ENCODE results near the gene TGIF1. TPM values are rescaled to one million over a fixed set of nuclear protein-coding genes. Genes with fewer than 3 reads are reported as not detected.

The TGIF1 gene
- total and polyA plus RNA-seq, 10 of the 15 experiments (the other 5 are each of a cell fraction or from before 2014, with no cell fraction given), result 1.8 to 8.5 (median 6.4) TPM

GRCh38 chr18:3471141-3471648 lies 21.2 kb downstream of the TGIF1 start:
- no peaks in the 10 kb centered on the region for H3K79me2 ChIP-seq (ENCODE audit: control insufficient read depth, insufficient read depth, low read length)
- SMC1A ChIA-PET (ENCODE audit: uncharacterized antibody, unreplicated experiment), result interaction anchor here (1.2 to 2.1 kb wide), 3 partner anchors 10 to 16 kb away, joined by 4 to 10 read pairs (median 5); no protein-coding TSS in a partner anchor
- no peak for FAIRE-seq
- H3K4me3 ChIP-seq, result no peak overlapping the region
- no TSS peak for BruUV-seq (replicated peaks)
- no peak for ATAC-seq
- no peaks in the 10 kb centered on the region for H3K4me1 ChIP-seq (ENCODE audit: control insufficient read depth, insufficient read depth, low read length)
- in situ Hi-C loops (cut with MboI), result no loop called here
- no peak overlapping the region for H3K4me2 ChIP-seq (ENCODE audit: control insufficient read depth, insufficient read depth)
- no peak overlapping the region for H3K27ac ChIP-seq (ENCODE audit: control insufficient read depth, insufficient read depth)
- no peaks in the 10 kb centered on the region; the same call in 2 of the 3 replicates for H3K9me3 ChIP-seq (replicated peaks; ENCODE audit: control insufficient read depth, insufficient read depth, low read length)
- H2AFZ ChIP-seq (ENCODE audit: control insufficient read depth, low read depth, low read length), result no peak overlapping the region
- CTCF ChIA-PET, result interaction anchor here (1.1 to 1.6 kb wide), 2 partner anchors 17 to 123 kb away, joined by 3 to 7 read pairs; no protein-coding TSS in a partner anchor
- no peaks in the 10 kb centered on the region for H3K36me3 ChIP-seq (ENCODE audit: control insufficient read depth in 2 of 2, insufficient read depth in 2 of 2, low read length in 1 of 2)
- H3K9ac ChIP-seq (ENCODE audit: control insufficient read depth, insufficient read depth, low read length), result no peak overlapping the region
- POLR2A ChIA-PET, result no interaction called here
- RAD21 ChIA-PET (ENCODE audit: unreplicated experiment), result interaction anchor here (1.1 kb wide), 2 partner anchors 12 to 114 kb away, joined by 3 to 4 read pairs; no protein-coding TSS in a partner anchor
- 56% methylated on average over 3 of the region's 3 CpGs for WGBS (ENCODE audit: insufficient coverage, insufficient replicate concordance, low lambda C conversion rate, missing lambda C conversion rate)
- H3K27me3 ChIP-seq (replicated peaks in 1 of 2; ENCODE audit: control insufficient read depth in 2 of 2, insufficient read depth in 2 of 2, low read length in 1 of 2), result no peaks in the 10 kb centered on the region
- H4K20me1 ChIP-seq (ENCODE audit: control insufficient read depth, insufficient read depth), result no peaks in the 10 kb centered on the region
- intact Hi-C loops (cut with micrococcal nuclease; ENCODE audit: unreplicated experiment), result no loop called here
- DNase-seq (ENCODE audit: low read depth, low spot score), result no peak
- TF ChIP-seq, protein P1, sequence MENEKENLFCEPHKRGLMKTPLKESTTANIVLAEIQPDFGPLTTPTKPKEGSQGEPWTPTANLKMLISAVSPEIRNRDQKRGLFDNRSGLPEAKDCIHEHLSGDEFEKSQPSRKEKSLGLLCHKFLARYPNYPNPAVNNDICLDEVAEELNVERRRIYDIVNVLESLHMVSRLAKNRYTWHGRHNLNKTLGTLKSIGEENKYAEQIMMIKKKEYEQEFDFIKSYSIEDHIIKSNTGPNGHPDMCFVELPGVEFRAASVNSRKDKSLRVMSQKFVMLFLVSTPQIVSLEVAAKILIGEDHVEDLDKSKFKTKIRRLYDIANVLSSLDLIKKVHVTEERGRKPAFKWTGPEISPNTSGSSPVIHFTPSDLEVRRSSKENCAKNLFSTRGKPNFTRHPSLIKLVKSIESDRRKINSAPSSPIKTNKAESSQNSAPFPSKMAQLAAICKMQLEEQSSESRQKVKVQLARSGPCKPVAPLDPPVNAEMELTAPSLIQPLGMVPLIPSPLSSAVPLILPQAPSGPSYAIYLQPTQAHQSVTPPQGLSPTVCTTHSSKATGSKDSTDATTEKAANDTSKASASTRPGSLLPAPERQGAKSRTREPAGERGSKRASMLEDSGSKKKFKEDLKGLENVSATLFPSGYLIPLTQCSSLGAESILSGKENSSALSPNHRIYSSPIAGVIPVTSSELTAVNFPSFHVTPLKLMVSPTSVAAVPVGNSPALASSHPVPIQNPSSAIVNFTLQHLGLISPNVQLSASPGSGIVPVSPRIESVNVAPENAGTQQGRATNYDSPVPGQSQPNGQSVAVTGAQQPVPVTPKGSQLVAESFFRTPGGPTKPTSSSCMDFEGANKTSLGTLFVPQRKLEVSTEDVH (IDR thresholded peaks at IDR 0.05; ENCODE audit: low read depth, partially characterized antibody), result no peak
- no peak for TF ChIP-seq ZNF24 (IDR thresholded peaks at IDR 0.05)
- TF ChIP-seq ZBTB11 (CRISPR knock-in tag; IDR thresholded peaks at IDR 0.05), result no peak
- no peak for TF ChIP-seq SREBF1 (IDR thresholded peaks at IDR 0.05; ENCODE audit: low read length)
- no peak for TF ChIP-seq KLF5 (IDR thresholded peaks at IDR 0.05; ENCODE audit: partially characterized antibody)
- no peak for TF ChIP-seq DPF2 (IDR thresholded peaks at IDR 0.05)
- no peak for TF ChIP-seq ZSCAN29 (IDR thresholded peaks at IDR 0.05)
- TF ChIP-seq SUPT20H (IDR thresholded peaks at IDR 0.05; ENCODE audit: borderline replicate concordance, control insufficient read depth, low read depth, low read length), result no peak
- TF ChIP-seq, protein P2, sequence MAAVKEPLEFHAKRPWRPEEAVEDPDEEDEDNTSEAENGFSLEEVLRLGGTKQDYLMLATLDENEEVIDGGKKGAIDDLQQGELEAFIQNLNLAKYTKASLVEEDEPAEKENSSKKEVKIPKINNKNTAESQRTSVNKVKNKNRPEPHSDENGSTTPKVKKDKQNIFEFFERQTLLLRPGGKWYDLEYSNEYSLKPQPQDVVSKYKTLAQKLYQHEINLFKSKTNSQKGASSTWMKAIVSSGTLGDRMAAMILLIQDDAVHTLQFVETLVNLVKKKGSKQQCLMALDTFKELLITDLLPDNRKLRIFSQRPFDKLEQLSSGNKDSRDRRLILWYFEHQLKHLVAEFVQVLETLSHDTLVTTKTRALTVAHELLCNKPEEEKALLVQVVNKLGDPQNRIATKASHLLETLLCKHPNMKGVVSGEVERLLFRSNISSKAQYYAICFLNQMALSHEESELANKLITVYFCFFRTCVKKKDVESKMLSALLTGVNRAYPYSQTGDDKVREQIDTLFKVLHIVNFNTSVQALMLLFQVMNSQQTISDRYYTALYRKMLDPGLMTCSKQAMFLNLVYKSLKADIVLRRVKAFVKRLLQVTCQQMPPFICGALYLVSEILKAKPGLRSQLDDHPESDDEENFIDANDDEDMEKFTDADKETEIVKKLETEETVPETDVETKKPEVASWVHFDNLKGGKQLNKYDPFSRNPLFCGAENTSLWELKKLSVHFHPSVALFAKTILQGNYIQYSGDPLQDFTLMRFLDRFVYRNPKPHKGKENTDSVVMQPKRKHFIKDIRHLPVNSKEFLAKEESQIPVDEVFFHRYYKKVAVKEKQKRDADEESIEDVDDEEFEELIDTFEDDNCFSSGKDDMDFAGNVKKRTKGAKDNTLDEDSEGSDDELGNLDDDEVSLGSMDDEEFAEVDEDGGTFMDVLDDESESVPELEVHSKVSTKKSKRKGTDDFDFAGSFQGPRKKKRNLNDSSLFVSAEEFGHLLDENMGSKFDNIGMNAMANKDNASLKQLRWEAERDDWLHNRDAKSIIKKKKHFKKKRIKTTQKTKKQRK (IDR thresholded peaks at IDR 0.05; ENCODE audit: low read depth, low read length), result no peak
- no peak for TF ChIP-seq CBX3 (IDR thresholded peaks at IDR 0.05; ENCODE audit: borderline replicate concordance, low read depth)
- TF ChIP-seq EGR1 (IDR thresholded peaks at IDR 0.05; ENCODE audit: borderline replicate concordance in 1 of 2, low read depth in 2 of 2, low read length in 2 of 2), result no peak
- TF ChIP-seq SP1 (IDR thresholded peaks at IDR 0.05; ENCODE audit: low read depth, low read length), result no peak
- TF ChIP-seq RCOR1 (conservative IDR thresholded peaks at IDR 0.05; ENCODE audit: low read depth, low read length), result no peak
- no peak for TF ChIP-seq ZNF217 (IDR thresholded peaks at IDR 0.05)
- no peak for TF ChIP-seq RUNX3 (IDR thresholded peaks at IDR 0.05; ENCODE audit: low read length)

All from GM12878 (cell line).